NAMALWA (cell line): Measurements from ENCODE around the gene CDK17.

Source experiments
- DNase-seq: peaks from one replicate; pipeline ENCODE4 v3.0.0-alpha.2; 2015; ENCODE audit warnings: low spot score

The CDK17 gene

GRCh38 chr12:96261557-96261956, 138.7 kb downstream of the CDK17 start:
- no peak for DNase-seq

GRCh38 chr12:96260644-96261043, 139.6 kb downstream of the CDK17 start:
- no peak for DNase-seq

GRCh38 chr12:96260231-96260630, 140.0 kb downstream of the CDK17 start:
- no peak for DNase-seq

- no peak for DNase-seq
Measured at GRCh38 chr12:96258104-96258961, 141.9 kb downstream of the CDK17 start.

- no peak for DNase-seq
Measured at GRCh38 chr12:96257550-96258103, 142.6 kb downstream of the CDK17 start.

GRCh38 chr12:96256672-96257361, 143.4 kb downstream of the CDK17 start:
- no peak for DNase-seq

GRCh38 chr12:96255077-96255476, 145.2 kb downstream of the CDK17 start:
- DNase-seq: no peak

- DNase-seq: no peak
Measured at GRCh38 chr12:96250119-96250685, 150.0 kb downstream of the CDK17 start.

- DNase-seq: no peak
Measured at GRCh38 chr12:96249196-96250118, 150.8 kb downstream of the CDK17 start.

- DNase-seq: no peak
Measured at GRCh38 chr12:96248136-96248931, 151.9 kb downstream of the CDK17 start.

- DNase-seq: no peak
Measured at GRCh38 chr12:96247563-96247962, 152.7 kb downstream of the CDK17 start.

- DNase-seq: no peak
Measured at GRCh38 chr12:96246926-96247505, 153.2 kb downstream of the CDK17 start.

GRCh38 chr12:96244826-96245225, 155.4 kb downstream of the CDK17 start:
- no peak for DNase-seq

- DNase-seq: no peak
Measured at GRCh38 chr12:96242597-96242996, 157.6 kb downstream of the CDK17 start.

- no peak for DNase-seq
Measured at GRCh38 chr12:96241846-96242256, 158.4 kb downstream of the CDK17 start.

GRCh38 chr12:96241431-96241830, 158.8 kb downstream of the CDK17 start:
- no peak for DNase-seq

GRCh38 chr12:96240656-96241055, 159.6 kb downstream of the CDK17 start:
- no peak for DNase-seq

- no peak for DNase-seq
Measured at GRCh38 chr12:96239711-96240635, 160.3 kb downstream of the CDK17 start.

GRCh38 chr12:96238336-96239047, 161.7 kb downstream of the CDK17 start:
- no peak for DNase-seq
